ENCODE data around the gene CDK3. TPM values are rescaled to one million over a fixed set of nuclear protein-coding genes. Genes with fewer than 3 reads are reported as not detected.
"Not testable (repeated sequence)": the region's sequence is repeated elsewhere in the genome, so short reads cannot be mapped to it uniquely, and the experiment has no call there.

Gene CDK3
- total RNA-seq = 10 to 100 TPM; 11.9 to 12.5 TPM
- polyA plus RNA-seq = under 1 TPM; 0.16 to 0.64 (median 0.63) TPM
- total RNA-seq = 0.29 to 0.95 (median 0.51) reads per million in 6 experiments

GRCh38 chr17:76000755-76001521, at the start of gene CDK3:
CDK3 (plus strand) TSS chr17:76000855; CDS start chr17:76001426, 571 bp downstream.
- H3K36me3 Mint-ChIP-seq = no peaks in the 10 kb centered on the region
- DNase-seq = no peak
- ATAC-seq = no peak
- H3K4me3 Mint-ChIP-seq = no peak within 1 kb of the TSS
- H3K4me1 Mint-ChIP-seq = peaks cover 14 to 21% (median 20%) of the 10 kb centered on the region in 4 donors
- no peaks in the 10 kb centered on the region for H3K9me3 Mint-ChIP-seq
- POLR2A ChIA-PET = interaction anchor here (0.5 kb wide), 2 partner anchors 66 to 314 kb away, joined by 3 read pairs; no protein-coding TSS in a partner anchor
- H3K27me3 Mint-ChIP-seq = no peaks in the 10 kb centered on the region
- H3K27ac Mint-ChIP-seq = peak within 1 kb of the TSS in 1 of 10 donors; percentile 27

DNA sequence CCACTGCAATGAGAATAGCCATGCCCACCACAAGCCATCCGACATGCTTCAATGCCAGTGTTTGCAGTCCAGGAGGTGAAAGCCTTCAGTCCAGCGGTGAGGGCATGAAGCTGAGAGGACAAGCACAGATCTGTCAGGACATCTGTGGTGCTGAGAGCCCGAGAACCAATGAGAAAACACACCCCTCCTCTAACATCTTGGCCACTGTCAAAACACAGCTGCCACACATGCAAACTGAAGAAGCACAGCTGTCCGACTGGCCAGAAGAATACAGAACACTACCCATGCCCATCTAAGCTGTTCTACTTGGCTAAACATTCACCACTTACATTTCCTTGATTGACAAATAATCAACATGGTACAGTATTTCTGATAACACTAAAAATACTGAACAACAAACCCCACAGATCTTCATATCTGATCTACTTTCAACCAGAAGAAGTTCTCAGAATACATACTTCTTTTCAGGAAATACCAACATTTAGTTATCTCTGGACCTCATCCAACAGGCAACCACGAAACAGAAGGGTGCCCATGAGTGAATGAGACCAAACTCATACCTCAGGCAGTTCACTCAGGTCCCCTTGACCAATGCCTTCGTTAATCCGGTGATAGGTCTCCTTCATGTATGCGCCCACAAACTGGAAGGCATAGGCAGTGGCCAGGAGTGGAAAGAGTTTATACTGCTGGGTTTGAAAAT, 49.6 kb upstream of the CDK3 start:
- H3K9me3 Mint-ChIP-seq = no peaks in the 10 kb centered on the region
- no peak for ATAC-seq
- H3K36me3 Mint-ChIP-seq = peaks cover 0 to 90% (median 22%) of the 10 kb centered on the region in 3 donors
- POLR2A ChIA-PET = interaction anchor here (0.6 to 1.6 kb wide), 2 partner anchors 10 to 316 kb away, joined by 3 to 4 read pairs; partner anchors contain the start of gene FBF1
- no peaks in the 10 kb centered on the region for H3K27me3 Mint-ChIP-seq
- no peak overlapping the region for H3K4me3 Mint-ChIP-seq
- peak overlapping the region in 1 of 10 donors; percentile 43 for H3K27ac Mint-ChIP-seq
- peaks cover 0 to 3% (median 0%) of the 10 kb centered on the region in 4 donors for H3K4me1 Mint-ChIP-seq
- no peak for DNase-seq

GRCh38 chr17:75959051-75959838, 41.4 kb upstream of the CDK3 start:
- Mint-ChIP-seq H3K9me3 (no peaks in the 10 kb centered on the region), H3K27ac (peak overlapping the region in 1 of 10 donors; percentile 48), H3K36me3 (peaks cover 0 to 57% (median 9%) of the 10 kb centered on the region in 3 donors), H3K27me3 (no peaks in the 10 kb centered on the region), H3K4me1 (peaks cover 0 to 11% (median 7%) of the 10 kb centered on the region in 4 donors), H3K4me3 (no peak overlapping the region)
- DNase-seq (no peak), ATAC-seq (no peak)
- POLR2A ChIA-PET = no interaction called here

DNA sequence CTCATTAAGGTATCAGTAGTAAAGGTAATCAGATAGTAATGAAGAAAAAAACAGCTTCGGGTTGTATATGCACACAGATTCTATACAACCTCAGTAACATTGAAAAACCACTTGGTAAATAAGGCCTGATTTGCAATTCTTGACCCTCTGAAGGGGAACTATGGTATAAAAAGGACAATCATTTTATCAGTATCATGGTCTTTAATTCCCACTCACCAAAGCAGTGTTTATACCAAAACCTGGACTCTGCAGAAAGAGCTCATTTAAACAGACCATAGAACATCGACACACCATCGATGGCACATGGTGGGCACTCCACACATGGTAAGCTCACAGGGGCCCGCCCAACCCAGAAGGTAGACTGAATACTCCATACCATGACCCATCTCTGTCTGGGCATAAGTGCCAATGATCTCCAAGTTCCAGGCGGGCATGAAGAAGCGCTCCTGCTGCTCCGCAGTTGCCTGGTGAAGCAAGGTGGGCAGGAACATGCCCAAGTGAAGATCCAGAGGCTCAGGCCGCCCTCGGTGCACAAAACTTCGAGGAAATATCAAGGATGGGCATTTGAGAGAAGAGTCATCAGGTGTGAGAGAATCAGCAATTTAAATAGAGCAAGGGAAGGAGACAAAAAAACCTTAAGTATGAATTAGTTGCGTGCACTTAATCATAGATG, 40.7 kb upstream of the CDK3 start:
- POLR2A ChIA-PET = interaction anchor here (0.6 kb wide), 1 partner anchor 12 kb away, joined by 4 read pairs; no protein-coding TSS in a partner anchor
- H3K4me1 Mint-ChIP-seq = peaks cover 6 to 13% (median 9%) of the 10 kb centered on the region in 4 donors
- H3K9me3 Mint-ChIP-seq = no peaks in the 10 kb centered on the region
- H3K36me3 Mint-ChIP-seq = peaks cover 0 to 55% (median 9%) of the 10 kb centered on the region in 3 donors
- no peak for ATAC-seq
- H3K27me3 Mint-ChIP-seq = no peaks in the 10 kb centered on the region
- H3K27ac Mint-ChIP-seq = peak overlapping the region in 1 of 10 donors; percentile 41
- DNase-seq = no peak
- H3K4me3 Mint-ChIP-seq = no peak overlapping the region

GRCh38 chr17:75965468-75965867, 35.2 kb upstream of the CDK3 start:
- ATAC-seq (no peak), DNase-seq (no peak)
- H3K36me3 Mint-ChIP-seq = peaks cover 0 to 35% (median 0%) of the 10 kb centered on the region in 3 donors
- H3K27ac Mint-ChIP-seq = peak overlapping the region in 1 of 10 donors; percentile 74
- peaks cover 6 to 20% (median 15%) of the 10 kb centered on the region in 4 donors for H3K4me1 Mint-ChIP-seq
- POLR2A ChIA-PET = interaction anchor here (0.6 kb wide), 1 partner anchor 108 kb away, joined by 3 read pairs; no protein-coding TSS in a partner anchor
- no peaks in the 10 kb centered on the region for H3K9me3 Mint-ChIP-seq
- no peak overlapping the region for H3K4me3 Mint-ChIP-seq
- H3K27me3 Mint-ChIP-seq = no peaks in the 10 kb centered on the region

- H3K4me1 Mint-ChIP-seq = peaks cover 8 to 22% (median 19%) of the 10 kb centered on the region in 4 donors
- not testable (repeated sequence) for H3K27ac Mint-ChIP-seq
These were observed 31.6 kb upstream of the CDK3 start for GRCh38 chr17:75969044-75969443.

GRCh38 chr17:75970011-75970523, 30.6 kb upstream of the CDK3 start:
- Mint-ChIP-seq H3K4me3 (no peak overlapping the region), H3K27me3 (no peaks in the 10 kb centered on the region), H3K9me3 (no peaks in the 10 kb centered on the region), H3K36me3 (peaks cover 0 to 52% (median 6%) of the 10 kb centered on the region in 3 donors), H3K4me1 (peaks cover 5 to 24% (median 15%) of the 10 kb centered on the region in 4 donors), H3K27ac (peak overlapping the region in 3 of 10 donors; percentile 26 to 64 (median 58))
- DNase-seq = no peak
- POLR2A ChIA-PET = no interaction called here
- no peak for ATAC-seq

More at GRCh38 chr17:75969044-75969443, 31.6 kb upstream of the CDK3 start:
- peaks cover 0 to 53% (median 6%) of the 10 kb centered on the region in 3 donors for H3K36me3 Mint-ChIP-seq
- H3K4me3 Mint-ChIP-seq, ATAC-seq, H3K27me3 Mint-ChIP-seq, DNase-seq, H3K9me3 Mint-ChIP-seq: not testable (repeated sequence)
- POLR2A ChIA-PET = interaction anchor here (0.6 kb wide), 1 partner anchor 93 kb away, joined by 4 read pairs; no protein-coding TSS in a partner anchor

DNA sequence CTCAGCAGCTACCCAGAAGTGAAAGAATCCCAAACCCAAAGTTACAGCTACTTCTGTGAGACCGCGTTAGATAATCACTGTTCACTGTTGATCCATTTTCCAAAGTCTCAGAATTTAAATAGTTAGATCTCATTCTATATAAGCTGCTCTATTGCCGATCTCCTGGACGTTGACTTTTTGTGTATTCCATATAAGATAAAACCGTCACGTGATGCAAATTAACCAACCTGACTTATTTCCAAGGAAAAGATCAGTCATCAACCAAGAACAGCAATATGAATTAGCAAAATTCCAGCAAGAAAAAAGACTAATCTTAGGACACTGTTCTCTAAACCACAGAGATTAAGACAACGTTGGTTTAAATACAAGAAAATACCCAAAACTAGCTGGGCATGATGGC, 30.0 kb upstream of the CDK3 start:
- ATAC-seq (no peak), DNase-seq (no peak)
- H3K9me3 Mint-ChIP-seq = no peaks in the 10 kb centered on the region
- peaks cover 0 to 57% (median 6%) of the 10 kb centered on the region in 3 donors for H3K36me3 Mint-ChIP-seq
- POLR2A ChIA-PET = no interaction called here
- no peak overlapping the region for H3K4me3 Mint-ChIP-seq
- no peaks in the 10 kb centered on the region for H3K27me3 Mint-ChIP-seq
- H3K27ac Mint-ChIP-seq = no peak overlapping the region
- H3K4me1 Mint-ChIP-seq = peaks cover 5 to 29% (median 19%) of the 10 kb centered on the region in 4 donors

- not testable (repeated sequence) for DNase-seq, H3K4me3 Mint-ChIP-seq, H3K9me3 Mint-ChIP-seq, ATAC-seq, H3K27me3 Mint-ChIP-seq
- Mint-ChIP-seq H3K4me1 (peaks cover 13 to 51% (median 42%) of the 10 kb centered on the region in 4 donors), H3K27ac (peak overlapping the region in 3 of 10 donors; percentile 9 to 74 (median 69)), H3K36me3 (peaks cover 0 to 49% (median 6%) of the 10 kb centered on the region in 3 donors)
- POLR2A ChIA-PET = interaction anchor here (0.7 kb wide), 2 partner anchors 53 to 65 kb away, joined by 4 to 8 read pairs; no protein-coding TSS in a partner anchor
These were observed 25.5 kb upstream of the CDK3 start for GRCh38 chr17:75975187-75975586.

GRCh38 chr17:75975757-75976174, 24.9 kb upstream of the CDK3 start:
- POLR2A ChIA-PET = no interaction called here
- Mint-ChIP-seq H3K36me3 (peaks cover 0 to 43% (median 6%) of the 10 kb centered on the region in 3 donors), H3K4me1 (peaks cover 13 to 57% (median 44%) of the 10 kb centered on the region in 4 donors), H3K27me3 (no peaks in the 10 kb centered on the region), H3K9me3 (no peaks in the 10 kb centered on the region), H3K27ac (peak overlapping the region in 3 of 10 donors; percentile 34 to 41 (median 36)), H3K4me3 (peak overlapping the region in 2 of 10 donors; percentile 1 to 26)
- no peak for DNase-seq
- ATAC-seq = no peak

DNA sequence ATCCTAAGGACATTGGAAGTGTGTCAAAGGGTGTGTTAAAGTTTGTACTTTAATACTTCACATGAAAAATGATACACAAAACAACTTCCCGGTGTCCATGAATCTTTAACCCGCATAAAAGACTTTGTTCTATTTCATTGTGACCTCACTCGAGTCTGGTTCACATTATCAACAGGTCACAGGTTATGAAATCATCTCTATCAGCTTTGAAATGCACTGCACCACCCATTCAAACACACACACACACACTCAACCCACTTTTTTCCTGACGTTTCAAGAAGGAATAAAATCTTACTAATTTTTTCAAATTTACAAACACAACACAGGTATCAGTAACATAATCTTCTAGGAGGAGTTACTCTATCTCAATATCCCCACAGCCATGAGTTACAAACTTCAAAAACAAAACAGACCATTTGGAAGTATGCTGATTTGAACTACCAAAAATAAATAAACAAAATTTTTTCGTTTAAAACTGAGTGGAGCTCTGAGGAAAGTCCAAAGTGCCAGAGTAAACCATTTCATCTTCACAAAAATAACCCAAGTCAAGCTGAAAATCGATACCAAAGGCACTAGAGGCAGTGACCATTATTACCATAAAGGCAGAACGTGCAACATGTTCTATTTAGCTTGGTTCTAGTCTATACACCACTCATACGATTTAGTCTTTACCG, 24.3 kb upstream of the CDK3 start:
- Mint-ChIP-seq H3K4me3 (peak overlapping the region in 7 of 10 donors; percentile 2 to 55 (median 34)), H3K27me3 (no peaks in the 10 kb centered on the region), H3K27ac (peak overlapping the region in 6 of 10 donors; percentile 5 to 53 (median 34)), H3K36me3 (peaks cover 0 to 38% (median 6%) of the 10 kb centered on the region in 3 donors), H3K9me3 (no peaks in the 10 kb centered on the region), H3K4me1 (peaks cover 12 to 58% (median 44%) of the 10 kb centered on the region in 4 donors)
- POLR2A ChIA-PET = interaction anchor here (0.6 to 0.7 kb wide), 2 partner anchors 24 to 122 kb away, joined by 3 to 9 read pairs; no protein-coding TSS in a partner anchor
- ATAC-seq (no peak), DNase-seq (no peak)

Measured in naive thymus-derived CD8-positive, alpha-beta T cell (primary cell).